ENCODE measurements around the gene DDX6. TPM values are rescaled to one million over a fixed set of nuclear protein-coding genes. Genes with fewer than 3 reads are reported as not detected.

Gene DDX6
- total RNA-seq, 4 donors from 2014 or later, result 65.0 to 95.7 (median 93.0) TPM

GRCh38 chr11:118752654-118753053, 38.3 kb downstream of the DDX6 start:
- Histone ChIP-seq H3K4me1 (no peaks in the 10 kb centered on the region), H3K27ac (no peak overlapping the region), H3K27me3 (no peaks in the 10 kb centered on the region), H3K4me3 (no peak overlapping the region), H3K9me3 (no peaks in the 10 kb centered on the region), H3K36me3 (peaks cover 0 to 88% (median 3%) of the 10 kb centered on the region in 3 donors)
- DNase-seq, result no peak
- TF ChIP-seq POLR2A (IDR thresholded peaks at IDR 0.05) (no peak), CTCF (IDR thresholded peaks at IDR 0.05) (no peak)

GRCh38 chr11:118749429-118749828, 41.5 kb downstream of the DDX6 start:
- Histone ChIP-seq H3K9me3 (no peaks in the 10 kb centered on the region), H3K27ac (no peak overlapping the region), H3K4me3 (no peak overlapping the region), H3K36me3 (peaks cover 0 to 56% (median 1%) of the 10 kb centered on the region in 3 donors), H3K27me3 (no peaks in the 10 kb centered on the region), H3K4me1 (no peaks in the 10 kb centered on the region)
- DNase-seq, result no peak
- TF ChIP-seq POLR2A (IDR thresholded peaks at IDR 0.05), result no peak
- TF ChIP-seq CTCF (IDR thresholded peaks at IDR 0.05), result no peak

- TF ChIP-seq POLR2A (IDR thresholded peaks at IDR 0.05), result no peak
- H3K27me3 ChIP-seq, result no peaks in the 10 kb centered on the region
- peaks cover 0 to 42% (median 0%) of the 10 kb centered on the region in 3 donors for H3K36me3 ChIP-seq
- no peak for DNase-seq
- H3K9me3 ChIP-seq, result no peaks in the 10 kb centered on the region
- H3K4me3 ChIP-seq, result no peak overlapping the region
- H3K27ac ChIP-seq, result no peak overlapping the region
- H3K4me1 ChIP-seq, result no peaks in the 10 kb centered on the region
Measured at GRCh38 chr11:118748056-118748455, 42.9 kb downstream of the DDX6 start.

GRCh38 chr11:118746988-118747585, 43.9 kb downstream of the DDX6 start:
- no peaks in the 10 kb centered on the region for H3K27me3 ChIP-seq
- H3K4me3 ChIP-seq, result no peak overlapping the region
- TF ChIP-seq POLR2A (IDR thresholded peaks at IDR 0.05) (no peak), CTCF (IDR thresholded peaks at IDR 0.05) (no peak)
- no peak overlapping the region for H3K27ac ChIP-seq
- no peaks in the 10 kb centered on the region for H3K9me3 ChIP-seq
- H3K4me1 ChIP-seq, result no peaks in the 10 kb centered on the region
- no peak for DNase-seq
- H3K36me3 ChIP-seq, result peaks cover 0 to 32% (median 0%) of the 10 kb centered on the region in 3 donors

- no peak for DNase-seq
- H3K9me3 ChIP-seq, result no peaks in the 10 kb centered on the region
- H3K36me3 ChIP-seq, result peaks cover 0 to 3% (median 0%) of the 10 kb centered on the region in 3 donors
- H3K4me1 ChIP-seq, result no peaks in the 10 kb centered on the region
- H3K4me3 ChIP-seq, result no peak overlapping the region
- H3K27me3 ChIP-seq, result no peaks in the 10 kb centered on the region
- H3K27ac ChIP-seq, result no peak overlapping the region
- TF ChIP-seq POLR2A (IDR thresholded peaks at IDR 0.05) (no peak), CTCF (IDR thresholded peaks at IDR 0.05) (no peak)
Measured at GRCh38 chr11:118744046-118744445, 46.9 kb downstream of the DDX6 start.

GRCh38 chr11:118742304-118742703, 48.7 kb downstream of the DDX6 start:
- no peak for DNase-seq
- no peak overlapping the region for H3K27ac ChIP-seq
- no peaks in the 10 kb centered on the region for H3K4me1 ChIP-seq
- no peak overlapping the region for H3K4me3 ChIP-seq
- no peaks in the 10 kb centered on the region for H3K27me3 ChIP-seq
- no peaks in the 10 kb centered on the region for H3K9me3 ChIP-seq
- TF ChIP-seq POLR2A (IDR thresholded peaks at IDR 0.05), result no peak
- no peak for TF ChIP-seq CTCF (IDR thresholded peaks at IDR 0.05)
- H3K36me3 ChIP-seq, result no peaks in the 10 kb centered on the region
